Ovary (tissue), 1 donor: Measurements from ENCODE around the gene USH2A.

Source experiments
- EP300 ChIP-seq: sonication (generic); formaldehyde crosslinking; IDR thresholded peaks from one replicate; pipeline ENCODE4 v1.6.1; 2017; ENCODE audit warnings: antibody characterized with exemption
- POLR2A ChIP-seq: fragments of 450-650 bp; IDR thresholded peaks from one replicate; pipeline ENCODE4 v1.6.1; 2017; ENCODE audit warnings: antibody characterized with exemption, mild to moderate bottlenecking, moderate library complexity

DNA sequence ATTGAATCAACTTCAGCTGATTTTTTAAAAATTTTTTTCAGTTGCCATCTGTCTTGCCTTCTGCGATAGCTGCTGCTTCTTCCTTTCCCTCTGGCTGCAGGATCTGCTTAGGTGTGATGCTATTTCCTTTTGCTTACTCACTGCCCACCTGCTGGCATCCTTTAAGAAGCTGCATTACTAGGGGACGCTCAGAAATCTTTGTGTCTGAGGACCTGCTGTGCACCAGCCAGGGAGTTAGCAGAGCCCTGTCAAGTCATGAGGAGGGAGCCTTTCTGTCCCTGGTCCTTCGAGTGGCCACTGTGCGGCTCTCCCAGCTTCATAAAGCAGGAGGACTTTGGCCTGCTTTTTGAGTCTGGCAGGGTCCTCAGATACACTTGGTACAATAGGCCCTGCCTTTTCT is 327.8 kb downstream of the USH2A start:
- TF ChIP-seq EP300 (no peak), POLR2A (no peak)
